Coronary artery (tissue), 2 donors: ENCODE data around the gene OXLD1.

Experiments
- DNase-seq: peaks from one replicate; pipeline ENCODE4 v3.0.0-alpha.2; 2017; ENCODE audit warnings: low spot score
- H3K27ac ChIP-seq, 2 donors: fragments of 200-600 bp; sonication (generic); one replicate each; pipeline ENCODE4 v1.5.1; 2016 to 2019
- H3K4me3 ChIP-seq: fragments of 200-600 bp; sonication (generic); 2 replicates; pipeline ENCODE4 v1.5.1; 2016; ENCODE audit warnings: mild to moderate bottlenecking, moderate library complexity
- TF ChIP-seq, protein P1 (sequence below): fragments of 200-600 bp; sonication (generic); IDR thresholded peaks from one replicate; pipeline ENCODE4 v1.5.1; 2019; ENCODE audit warnings: antibody characterized with exemption

The OXLD1 gene

DNA sequence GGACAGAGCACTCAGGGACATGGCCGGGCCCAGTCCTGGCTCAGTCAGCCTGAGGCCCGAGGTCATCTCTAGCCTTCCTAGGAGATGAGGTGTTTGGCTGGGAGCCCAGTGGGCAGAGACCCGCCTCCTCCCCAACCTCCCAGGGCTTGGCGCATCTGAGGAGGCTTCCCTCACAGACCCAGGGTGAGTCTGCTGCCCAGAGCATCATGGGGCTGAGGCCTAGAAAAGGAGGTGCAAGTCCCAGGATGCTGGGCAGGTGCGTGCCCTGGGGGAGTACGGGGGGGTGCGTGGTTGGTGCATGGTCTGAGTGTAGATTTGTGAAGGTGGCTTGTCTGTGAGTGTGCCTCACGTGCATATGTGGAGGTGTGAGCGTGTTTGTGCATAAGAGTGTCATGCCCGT, 14.7 kb downstream of the OXLD1 start:
- TF ChIP-seq, protein P1, sequence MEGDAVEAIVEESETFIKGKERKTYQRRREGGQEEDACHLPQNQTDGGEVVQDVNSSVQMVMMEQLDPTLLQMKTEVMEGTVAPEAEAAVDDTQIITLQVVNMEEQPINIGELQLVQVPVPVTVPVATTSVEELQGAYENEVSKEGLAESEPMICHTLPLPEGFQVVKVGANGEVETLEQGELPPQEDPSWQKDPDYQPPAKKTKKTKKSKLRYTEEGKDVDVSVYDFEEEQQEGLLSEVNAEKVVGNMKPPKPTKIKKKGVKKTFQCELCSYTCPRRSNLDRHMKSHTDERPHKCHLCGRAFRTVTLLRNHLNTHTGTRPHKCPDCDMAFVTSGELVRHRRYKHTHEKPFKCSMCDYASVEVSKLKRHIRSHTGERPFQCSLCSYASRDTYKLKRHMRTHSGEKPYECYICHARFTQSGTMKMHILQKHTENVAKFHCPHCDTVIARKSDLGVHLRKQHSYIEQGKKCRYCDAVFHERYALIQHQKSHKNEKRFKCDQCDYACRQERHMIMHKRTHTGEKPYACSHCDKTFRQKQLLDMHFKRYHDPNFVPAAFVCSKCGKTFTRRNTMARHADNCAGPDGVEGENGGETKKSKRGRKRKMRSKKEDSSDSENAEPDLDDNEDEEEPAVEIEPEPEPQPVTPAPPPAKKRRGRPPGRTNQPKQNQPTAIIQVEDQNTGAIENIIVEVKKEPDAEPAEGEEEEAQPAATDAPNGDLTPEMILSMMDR: no peak
- Histone ChIP-seq H3K27ac (no peak overlapping the region), H3K4me3 (no peak overlapping the region)
- no peak for DNase-seq

DNA sequence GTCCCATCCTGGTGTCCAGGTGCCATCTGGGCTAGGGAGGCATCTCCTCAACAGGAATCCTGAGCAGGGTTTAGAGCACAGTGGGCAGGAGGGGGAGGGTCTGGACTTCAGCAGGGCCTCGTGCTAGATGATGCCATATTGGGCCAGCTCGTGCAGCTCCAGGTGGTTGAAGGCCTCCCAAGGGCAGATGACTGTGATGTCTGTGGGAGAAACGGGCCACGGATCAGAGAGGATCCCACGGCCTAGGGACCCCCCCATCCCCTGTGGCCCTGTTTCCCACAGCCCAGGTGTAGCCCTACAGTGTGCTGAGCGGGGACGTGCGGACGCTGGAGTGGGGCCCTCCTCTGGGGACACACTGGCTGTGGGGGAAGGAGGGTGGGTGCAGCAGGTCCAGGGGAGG, 15.5 kb downstream of the OXLD1 start:
- Histone ChIP-seq H3K27ac (no peak overlapping the region), H3K4me3 (no peak overlapping the region)
- no peak for DNase-seq
- TF ChIP-seq, protein P1: no peak

DNA sequence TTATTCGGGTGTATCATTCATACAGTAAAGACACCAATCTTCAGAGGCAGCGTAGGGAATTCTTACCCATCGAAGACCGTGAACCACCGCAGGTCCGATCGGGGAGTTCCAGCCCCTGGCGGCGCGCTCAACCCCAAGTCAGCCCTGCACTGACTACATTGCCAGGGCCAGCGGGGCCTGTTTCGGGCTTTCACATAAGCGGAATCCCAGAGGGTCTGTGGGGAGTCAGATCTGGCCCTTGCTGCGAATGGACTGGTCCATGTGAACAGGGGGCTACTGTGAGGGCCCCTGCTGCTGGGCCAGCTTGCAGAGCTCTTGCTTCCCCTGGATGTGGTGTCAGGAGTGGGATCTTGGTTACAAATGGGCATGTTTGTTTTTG, 17.7 kb downstream of the OXLD1 start:
- Histone ChIP-seq H3K4me3 (no peak overlapping the region), H3K27ac (no peak overlapping the region)
- TF ChIP-seq, protein P1: no peak
- no peak for DNase-seq

DNA sequence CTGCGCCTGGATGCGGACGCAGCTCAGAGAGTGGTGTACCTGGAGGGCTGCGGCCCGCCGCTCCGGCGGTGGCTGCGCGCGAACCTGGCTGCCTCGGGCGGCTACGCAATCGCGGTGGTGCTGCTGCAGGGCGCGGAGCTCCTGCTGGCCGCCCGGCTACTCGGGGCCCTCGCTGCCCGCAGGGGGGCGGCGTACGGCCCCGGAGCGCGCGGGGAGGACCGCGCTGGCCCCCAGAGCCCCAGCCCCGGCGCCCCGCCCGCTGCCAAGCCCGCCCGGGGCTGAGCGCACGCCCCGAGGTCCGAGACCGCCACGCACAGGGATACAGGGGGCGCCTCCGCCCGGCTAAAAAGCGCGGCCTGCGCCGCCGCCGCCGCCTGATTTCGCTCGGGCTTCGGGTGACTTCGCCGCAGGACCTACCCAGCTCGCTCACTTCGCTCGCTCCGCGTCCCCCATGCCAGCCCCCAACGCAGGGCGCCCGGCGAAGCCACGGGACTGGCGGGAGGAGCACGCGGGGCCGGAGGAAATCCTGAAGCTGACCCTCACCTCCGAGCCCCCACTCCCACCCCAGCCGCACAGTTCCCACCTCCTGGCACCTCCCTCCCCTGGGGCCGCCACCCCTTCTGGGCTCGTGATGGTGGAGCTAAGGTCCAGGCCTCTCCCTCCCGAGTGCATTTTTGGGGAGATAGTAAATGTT, 18.2 kb downstream of the OXLD1 start:
- TF ChIP-seq, protein P1: no peak
- H3K27ac ChIP-seq: no peak overlapping the region
- DNase-seq: no peak
- H3K4me3 ChIP-seq: no peak overlapping the region

DNA sequence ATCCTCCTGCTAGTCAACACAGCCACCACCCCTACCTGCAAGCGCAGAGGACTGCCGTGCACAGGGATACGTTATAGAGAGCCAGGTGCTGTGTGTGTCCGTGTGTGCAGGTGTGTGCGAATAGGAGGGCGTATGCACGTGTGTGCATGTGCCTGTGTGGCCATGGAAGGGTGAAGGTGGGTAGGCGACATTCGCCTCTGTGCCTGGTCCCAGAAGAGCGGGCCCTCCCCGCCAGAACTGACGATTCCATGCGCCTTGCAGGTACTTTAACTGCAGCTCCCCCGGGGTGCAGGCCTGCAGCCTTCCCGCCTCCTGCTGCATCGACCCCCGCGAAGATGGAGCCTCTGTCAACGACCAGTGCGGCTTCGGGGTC, 18.8 kb downstream of the OXLD1 start:
- Histone ChIP-seq H3K27ac (no peak overlapping the region), H3K4me3 (no peak overlapping the region)
- TF ChIP-seq, protein P1: no peak
- DNase-seq: no peak

DNA sequence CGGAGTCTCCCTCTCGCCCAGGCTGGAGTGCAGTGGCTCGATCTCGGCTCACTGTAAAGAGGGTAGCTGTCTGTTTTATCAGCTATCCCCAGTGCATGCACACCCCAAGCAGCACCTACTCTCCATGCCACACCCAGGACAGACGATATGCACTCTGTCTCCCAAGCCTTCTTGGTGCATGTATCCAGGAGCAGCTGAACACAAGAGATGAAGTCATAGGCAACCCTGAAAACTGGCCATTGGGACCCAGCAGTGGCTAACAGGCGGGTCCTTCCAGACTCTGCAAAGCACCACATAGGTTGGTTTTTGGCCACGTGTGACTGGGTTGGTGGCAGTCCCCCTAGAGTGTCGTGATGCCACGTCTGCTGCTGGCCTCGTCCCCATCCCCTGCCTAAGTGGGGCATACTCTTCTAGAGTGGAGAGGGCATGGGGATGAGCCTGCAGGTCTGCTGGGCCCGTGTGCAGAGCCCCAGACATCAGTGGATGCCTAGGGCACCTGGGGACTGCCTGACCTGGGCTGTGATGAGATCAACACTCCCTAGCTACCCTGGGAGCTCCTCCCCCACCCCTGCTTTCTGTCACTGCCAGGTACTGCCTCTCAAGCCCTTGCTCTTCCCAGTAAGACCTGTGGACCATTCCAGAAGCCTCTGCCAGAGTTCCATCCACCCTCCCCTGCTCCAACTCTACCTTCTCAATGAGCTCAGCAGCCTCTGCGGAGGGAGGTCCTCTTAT, 19.4 kb downstream of the OXLD1 start:
- Histone ChIP-seq H3K27ac (no peak overlapping the region), H3K4me3 (no peak overlapping the region)
- TF ChIP-seq, protein P1: no peak
- DNase-seq: no peak
